Measurements from ENCODE around the gene PLXNB1. TPM values are rescaled to one million over a fixed set of nuclear protein-coding genes. Genes with fewer than 3 reads are reported as not detected.
"Not testable (repeated sequence)": the region's sequence is repeated elsewhere in the genome, so short reads cannot be mapped to it uniquely, and the experiment has no call there.

Gene PLXNB1
- total and polyA plus RNA-seq, 12 donors, result 3.4 to 115 (median 13.7) TPM

DNA sequence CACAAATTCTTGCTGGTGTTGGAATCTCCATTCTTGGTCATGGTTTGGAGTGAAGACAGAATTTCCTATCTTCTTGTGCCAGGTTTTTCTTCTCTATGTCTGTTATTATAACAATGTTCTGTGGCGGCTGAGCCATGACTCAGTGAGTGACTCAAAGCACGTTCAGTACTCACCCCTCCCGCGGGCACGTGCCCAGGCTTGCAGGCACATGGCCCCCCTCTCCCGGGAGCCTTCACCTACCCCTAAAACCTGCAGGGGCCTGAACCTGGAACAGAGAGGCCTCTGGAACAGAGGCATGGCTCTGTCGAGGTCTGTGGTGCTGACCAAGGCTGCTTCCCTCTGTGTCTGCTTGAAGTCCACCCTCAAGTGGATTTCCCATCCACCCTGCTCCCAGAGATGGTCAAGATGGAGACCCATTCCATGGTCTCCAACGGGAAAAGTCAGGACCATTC, 27.6 kb downstream of the PLXNB1 start:
- intact Hi-C loops (cut with DNase I), result loop anchor here in 1 of 2 donors (1.0 kb wide), 1 partner anchor 29 kb away; no protein-coding TSS in a partner anchor
- DNase-seq, result peak; percentile 71 to 91 (median 86)
- no peaks in the 10 kb centered on the region for H3K36me3 ChIP-seq (replicated peaks in 1 of 2)
- no peak overlapping the region for H3K4me3 ChIP-seq
- no peaks in the 10 kb centered on the region for H3K9me3 ChIP-seq (replicated peaks in 1 of 3)
- no peak for TF ChIP-seq CTCF (IDR thresholded peaks at IDR 0.05)
- no peak for TF ChIP-seq POLR2A (IDR thresholded peaks at IDR 0.05)
- peak overlapping the region in 3 of 5 donors; percentile 16 to 81 (median 80) for H3K27ac ChIP-seq
- 20 to 37% (median 26%) methylated on average over 6 to 8 of the region's 8 CpGs for WGBS, 4 donors
- H3K27me3 ChIP-seq, result no peaks in the 10 kb centered on the region
- H3K4me1 ChIP-seq (replicated peaks in 1 of 2), result peaks cover 0 to 5% of the 10 kb centered on the region in 2 donors

DNA sequence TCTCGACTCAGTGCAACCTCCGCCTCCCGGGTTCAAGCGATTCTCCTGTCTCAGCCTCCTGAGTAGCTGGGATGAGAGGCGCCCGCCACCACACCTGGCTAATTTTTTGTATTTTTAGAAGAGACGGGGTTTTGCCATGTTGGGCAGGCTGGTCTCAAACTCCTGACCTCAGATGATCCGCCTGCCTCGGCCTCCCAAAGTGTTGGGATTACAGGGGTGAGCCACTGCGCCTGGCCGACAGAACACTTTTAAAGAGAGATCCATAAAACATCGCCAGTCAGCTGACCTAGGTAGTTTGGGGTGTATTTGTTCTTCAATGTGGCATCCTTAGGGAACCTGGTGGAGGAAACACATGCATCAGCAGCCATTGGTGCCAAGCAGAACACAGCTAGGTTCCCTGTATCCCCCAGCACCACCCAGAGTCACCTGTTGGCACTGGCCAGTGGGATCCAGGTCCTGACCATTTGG, 28.4 kb downstream of the PLXNB1 start:
- H3K36me3 ChIP-seq (replicated peaks in 1 of 2); H3K4me1 ChIP-seq (replicated peaks in 1 of 2); H3K27me3 ChIP-seq; H3K4me3 ChIP-seq; intact Hi-C loops (cut with DNase I); H3K9me3 ChIP-seq (replicated peaks in 1 of 3): not testable (repeated sequence)
- 75 to 89% (median 85%) methylated on average over 12 of the region's 12 CpGs for WGBS, 4 donors
- peak overlapping the region in 3 of 5 donors; percentile 31 to 80 (median 74) for H3K27ac ChIP-seq
- peak in 3 of 7 donors; percentile 10 to 49 (median 18) for DNase-seq

DNA sequence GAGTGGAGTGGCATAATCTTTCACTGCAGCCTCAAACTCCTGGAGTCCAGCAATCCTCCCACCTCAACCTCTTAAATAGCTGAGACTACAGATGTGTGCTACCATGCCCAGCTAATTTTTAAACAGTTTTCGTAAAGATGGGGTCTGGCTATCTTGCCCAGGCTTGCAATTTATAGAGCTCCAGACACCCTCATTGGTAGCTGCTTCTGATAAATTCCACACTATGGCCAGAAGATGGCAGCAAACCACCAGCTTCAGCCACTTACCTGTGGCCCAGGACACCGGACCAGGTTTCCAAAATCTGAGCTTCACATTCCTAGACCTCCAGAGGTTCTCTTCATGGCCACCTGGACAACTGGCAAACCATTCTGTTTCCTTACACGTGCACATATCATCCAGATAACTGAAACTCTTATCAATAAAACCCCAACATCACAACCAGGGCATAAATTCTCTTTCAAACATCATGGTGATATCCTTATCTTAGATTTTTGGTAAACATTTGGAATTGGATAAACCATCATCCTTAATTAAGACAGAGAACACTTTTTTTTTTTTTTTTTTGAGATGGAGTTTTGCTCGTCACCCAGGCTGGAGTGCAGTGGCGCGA, 29.0 kb downstream of the PLXNB1 start:
- 47 to 60% (median 55%) methylated on average over 6 of the region's 6 CpGs for WGBS, 4 donors
- peak; percentile 44 to 82 (median 61) for DNase-seq
- Histone ChIP-seq H3K4me1 (replicated peaks in 1 of 2) (peaks cover 0 to 5% of the 10 kb centered on the region in 2 donors), H3K27ac (no peak overlapping the region), H3K27me3 (no peaks in the 10 kb centered on the region), H3K9me3 (replicated peaks in 1 of 3) (no peaks in the 10 kb centered on the region), H3K4me3 (no peak overlapping the region), H3K36me3 (replicated peaks in 1 of 2) (no peaks in the 10 kb centered on the region)
- intact Hi-C loops (cut with DNase I), result no loop called here
- no peak for TF ChIP-seq POLR2A (IDR thresholded peaks at IDR 0.05)
- peak; percentile 79 to 93 (median 86) for TF ChIP-seq CTCF (IDR thresholded peaks at IDR 0.05)

GRCh38 chr3:48399387-48400172, 30.3 kb downstream of the PLXNB1 start:
- H3K4me1 ChIP-seq (replicated peaks in 1 of 2), result peaks cover 0 to 5% of the 10 kb centered on the region in 2 donors
- peak in 3 of 7 donors; percentile 5 to 54 (median 12) for DNase-seq
- 45 to 67% (median 59%) methylated on average over 4 of the region's 4 CpGs for WGBS, 4 donors
- no peak overlapping the region for H3K4me3 ChIP-seq
- H3K27me3 ChIP-seq, result no peaks in the 10 kb centered on the region
- TF ChIP-seq CTCF (IDR thresholded peaks at IDR 0.05) (no peak), POLR2A (IDR thresholded peaks at IDR 0.05) (no peak)
- peak overlapping the region in 1 of 5 donors; percentile 12 for H3K27ac ChIP-seq
- intact Hi-C loops (cut with DNase I), result loop anchor here in 1 of 2 donors (5.0 kb wide), 1 partner anchor 38 kb away; no protein-coding TSS in a partner anchor
- no peaks in the 10 kb centered on the region for H3K9me3 ChIP-seq (replicated peaks in 1 of 3)
- no peaks in the 10 kb centered on the region for H3K36me3 ChIP-seq (replicated peaks in 1 of 2)
